ENCODE measurements around the gene PCNA. TPM values are rescaled to one million over a fixed set of nuclear protein-coding genes. Genes with fewer than 3 reads are reported as not detected.

The PCNA gene
- total RNA-seq, 1 experiment from 2014 or later, result 273 TPM

DNA sequence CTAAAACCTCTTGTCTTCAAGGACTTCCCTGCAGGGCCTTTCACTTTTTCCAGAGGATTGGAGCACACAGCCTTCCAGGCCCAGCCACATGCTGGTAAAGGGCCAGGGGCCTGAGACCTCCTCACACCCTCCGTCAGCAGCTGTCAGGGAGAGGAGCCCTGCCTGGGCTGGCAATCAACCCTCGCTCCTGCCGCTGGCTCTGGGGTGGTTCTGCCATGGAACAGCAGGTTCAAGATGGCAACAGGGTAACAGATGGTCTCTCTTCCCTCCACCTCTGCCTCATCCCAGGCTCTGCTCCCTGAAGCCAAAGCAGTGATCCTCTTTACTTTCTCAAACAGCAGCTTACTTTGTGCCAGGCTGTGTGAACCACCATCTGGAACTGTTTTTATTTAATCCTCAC lies 23.8 kb downstream of the PCNA start (continued):
- TF ChIP-seq, protein P1, sequence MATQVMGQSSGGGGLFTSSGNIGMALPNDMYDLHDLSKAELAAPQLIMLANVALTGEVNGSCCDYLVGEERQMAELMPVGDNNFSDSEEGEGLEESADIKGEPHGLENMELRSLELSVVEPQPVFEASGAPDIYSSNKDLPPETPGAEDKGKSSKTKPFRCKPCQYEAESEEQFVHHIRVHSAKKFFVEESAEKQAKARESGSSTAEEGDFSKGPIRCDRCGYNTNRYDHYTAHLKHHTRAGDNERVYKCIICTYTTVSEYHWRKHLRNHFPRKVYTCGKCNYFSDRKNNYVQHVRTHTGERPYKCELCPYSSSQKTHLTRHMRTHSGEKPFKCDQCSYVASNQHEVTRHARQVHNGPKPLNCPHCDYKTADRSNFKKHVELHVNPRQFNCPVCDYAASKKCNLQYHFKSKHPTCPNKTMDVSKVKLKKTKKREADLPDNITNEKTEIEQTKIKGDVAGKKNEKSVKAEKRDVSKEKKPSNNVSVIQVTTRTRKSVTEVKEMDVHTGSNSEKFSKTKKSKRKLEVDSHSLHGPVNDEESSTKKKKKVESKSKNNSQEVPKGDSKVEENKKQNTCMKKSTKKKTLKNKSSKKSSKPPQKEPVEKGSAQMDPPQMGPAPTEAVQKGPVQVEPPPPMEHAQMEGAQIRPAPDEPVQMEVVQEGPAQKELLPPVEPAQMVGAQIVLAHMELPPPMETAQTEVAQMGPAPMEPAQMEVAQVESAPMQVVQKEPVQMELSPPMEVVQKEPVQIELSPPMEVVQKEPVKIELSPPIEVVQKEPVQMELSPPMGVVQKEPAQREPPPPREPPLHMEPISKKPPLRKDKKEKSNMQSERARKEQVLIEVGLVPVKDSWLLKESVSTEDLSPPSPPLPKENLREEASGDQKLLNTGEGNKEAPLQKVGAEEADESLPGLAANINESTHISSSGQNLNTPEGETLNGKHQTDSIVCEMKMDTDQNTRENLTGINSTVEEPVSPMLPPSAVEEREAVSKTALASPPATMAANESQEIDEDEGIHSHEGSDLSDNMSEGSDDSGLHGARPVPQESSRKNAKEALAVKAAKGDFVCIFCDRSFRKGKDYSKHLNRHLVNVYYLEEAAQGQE (IDR thresholded peaks at IDR 0.05; ENCODE audit: low read depth), result no peak
- TF ChIP-seq ZFX (IDR thresholded peaks at IDR 0.05), result no peak

DNA sequence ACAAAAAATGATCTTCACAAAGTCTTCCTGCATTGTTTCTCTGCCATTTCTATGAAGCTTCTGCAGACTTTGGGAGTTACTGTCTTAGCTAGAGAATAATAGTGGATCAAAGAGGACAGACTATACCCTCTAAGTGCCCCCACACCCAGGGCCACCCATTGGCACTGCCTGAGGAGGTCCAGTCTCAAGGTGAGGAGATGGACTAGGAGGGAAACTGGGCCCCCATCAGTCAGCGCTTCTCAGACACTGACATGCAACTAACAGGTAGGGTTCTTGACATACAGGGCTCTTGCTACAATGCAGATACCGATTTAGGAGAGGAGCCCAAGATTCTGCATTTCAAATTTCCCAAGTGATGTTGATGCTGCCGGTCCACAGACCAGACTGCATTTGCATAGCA lies 24.3 kb downstream of the PCNA start:
- no peak for ATAC-seq
- ChIA-PET RAD21 (ENCODE audit: low non-redundant PET in 1 of 2, low total read pairs in 2 of 2, uncharacterized antibody in 2 of 2, unreplicated experiment in 2 of 2) (no interaction called here), POLR2A (no interaction called here), CTCF (no interaction called here)
- H3K9me3 ChIP-seq (ENCODE audit: control insufficient read depth in 1 of 2, insufficient read depth in 1 of 2, low read depth in 1 of 2, low read length in 2 of 2), result no peaks in the 10 kb centered on the region
- no peak overlapping the region for H3K4me2 ChIP-seq (ENCODE audit: low read length)
- no peak for DNase-seq (ENCODE audit: low read depth, low spot score)
- peaks cover 4% of the 10 kb centered on the region; the same call in 1 of the 2 replicates for H3K79me2 ChIP-seq (ENCODE audit: insufficient read depth, low read length)
- H3K9ac ChIP-seq (ENCODE audit: low read length), result no peak overlapping the region
- H4K20me1 ChIP-seq (ENCODE audit: insufficient read depth), result no peaks in the 10 kb centered on the region
- TF ChIP-seq, protein P2, sequence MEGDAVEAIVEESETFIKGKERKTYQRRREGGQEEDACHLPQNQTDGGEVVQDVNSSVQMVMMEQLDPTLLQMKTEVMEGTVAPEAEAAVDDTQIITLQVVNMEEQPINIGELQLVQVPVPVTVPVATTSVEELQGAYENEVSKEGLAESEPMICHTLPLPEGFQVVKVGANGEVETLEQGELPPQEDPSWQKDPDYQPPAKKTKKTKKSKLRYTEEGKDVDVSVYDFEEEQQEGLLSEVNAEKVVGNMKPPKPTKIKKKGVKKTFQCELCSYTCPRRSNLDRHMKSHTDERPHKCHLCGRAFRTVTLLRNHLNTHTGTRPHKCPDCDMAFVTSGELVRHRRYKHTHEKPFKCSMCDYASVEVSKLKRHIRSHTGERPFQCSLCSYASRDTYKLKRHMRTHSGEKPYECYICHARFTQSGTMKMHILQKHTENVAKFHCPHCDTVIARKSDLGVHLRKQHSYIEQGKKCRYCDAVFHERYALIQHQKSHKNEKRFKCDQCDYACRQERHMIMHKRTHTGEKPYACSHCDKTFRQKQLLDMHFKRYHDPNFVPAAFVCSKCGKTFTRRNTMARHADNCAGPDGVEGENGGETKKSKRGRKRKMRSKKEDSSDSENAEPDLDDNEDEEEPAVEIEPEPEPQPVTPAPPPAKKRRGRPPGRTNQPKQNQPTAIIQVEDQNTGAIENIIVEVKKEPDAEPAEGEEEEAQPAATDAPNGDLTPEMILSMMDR (IDR thresholded peaks at IDR 0.05 in 2 of 3, conservative IDR thresholded peaks at IDR 0.05 in 1 of 3; ENCODE audit: borderline replicate concordance in 1 of 3, insufficient read depth in 1 of 3, low read depth in 2 of 3, low read length in 2 of 3), result no peak
- TF ChIP-seq, protein P1 (IDR thresholded peaks at IDR 0.05; ENCODE audit: low read depth), result no peak
- TF ChIP-seq SP1 (IDR thresholded peaks at IDR 0.05; ENCODE audit: low read depth), result no peak
- no peak for TF ChIP-seq EZH2phosphoT487 (IDR thresholded peaks at IDR 0.05; ENCODE audit: borderline replicate concordance)
- no peak for TF ChIP-seq TCF7L2 (IDR thresholded peaks at IDR 0.05; ENCODE audit: borderline replicate concordance, extremely low read depth, insufficient read depth, insufficient read length)
- TF ChIP-seq ZFX (IDR thresholded peaks at IDR 0.05), result no peak
- TF ChIP-seq EZH2 (IDR thresholded peaks at IDR 0.05), result no peak
- no peak for TF ChIP-seq SIN3A (IDR thresholded peaks at IDR 0.05; ENCODE audit: low read depth)
- TF ChIP-seq, protein P3, sequence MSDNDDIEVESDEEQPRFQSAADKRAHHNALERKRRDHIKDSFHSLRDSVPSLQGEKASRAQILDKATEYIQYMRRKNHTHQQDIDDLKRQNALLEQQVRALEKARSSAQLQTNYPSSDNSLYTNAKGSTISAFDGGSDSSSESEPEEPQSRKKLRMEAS (IDR thresholded peaks at IDR 0.05), result no peak
- no peak for TF ChIP-seq JUND (IDR thresholded peaks at IDR 0.05)
- TF ChIP-seq, protein P4, sequence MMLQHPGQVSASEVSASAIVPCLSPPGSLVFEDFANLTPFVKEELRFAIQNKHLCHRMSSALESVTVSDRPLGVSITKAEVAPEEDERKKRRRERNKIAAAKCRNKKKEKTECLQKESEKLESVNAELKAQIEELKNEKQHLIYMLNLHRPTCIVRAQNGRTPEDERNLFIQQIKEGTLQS (IDR thresholded peaks at IDR 0.05), result no peak
- TF ChIP-seq, protein P5, sequence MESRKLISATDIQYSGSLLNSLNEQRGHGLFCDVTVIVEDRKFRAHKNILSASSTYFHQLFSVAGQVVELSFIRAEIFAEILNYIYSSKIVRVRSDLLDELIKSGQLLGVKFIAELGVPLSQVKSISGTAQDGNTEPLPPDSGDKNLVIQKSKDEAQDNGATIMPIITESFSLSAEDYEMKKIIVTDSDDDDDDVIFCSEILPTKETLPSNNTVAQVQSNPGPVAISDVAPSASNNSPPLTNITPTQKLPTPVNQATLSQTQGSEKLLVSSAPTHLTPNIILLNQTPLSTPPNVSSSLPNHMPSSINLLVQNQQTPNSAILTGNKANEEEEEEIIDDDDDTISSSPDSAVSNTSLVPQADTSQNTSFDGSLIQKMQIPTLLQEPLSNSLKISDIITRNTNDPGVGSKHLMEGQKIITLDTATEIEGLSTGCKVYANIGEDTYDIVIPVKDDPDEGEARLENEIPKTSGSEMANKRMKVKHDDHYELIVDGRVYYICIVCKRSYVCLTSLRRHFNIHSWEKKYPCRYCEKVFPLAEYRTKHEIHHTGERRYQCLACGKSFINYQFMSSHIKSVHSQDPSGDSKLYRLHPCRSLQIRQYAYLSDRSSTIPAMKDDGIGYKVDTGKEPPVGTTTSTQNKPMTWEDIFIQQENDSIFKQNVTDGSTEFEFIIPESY (IDR thresholded peaks at IDR 0.05; ENCODE audit: extremely low read depth, insufficient replicate concordance, low read length), result no peak
- no peak for TF ChIP-seq CEBPB (IDR thresholded peaks at IDR 0.05; ENCODE audit: low read depth)
- intact Hi-C loops (cut with micrococcal nuclease), result no loop called here
- no peak overlapping the region for H3K4me3 ChIP-seq (replicated peaks in 1 of 2; ENCODE audit: low read depth in 1 of 2, low read length in 2 of 2)
- H3K27ac ChIP-seq (ENCODE audit: low read depth, low read length), result no peak overlapping the region
- no TSS peak for BruUV-seq (replicated peaks)
- no peaks in the 10 kb centered on the region for H3K4me1 ChIP-seq (ENCODE audit: control insufficient read depth in 1 of 2, insufficient read depth in 2 of 2, low read length in 2 of 2)
- H3K9me2 ChIP-seq (ENCODE audit: insufficient read depth), result no peaks in the 10 kb centered on the region
- H3K27me3 ChIP-seq (ENCODE audit: insufficient read depth, low read length), result no peaks in the 10 kb centered on the region
- peaks cover 15 to 21% of the 10 kb centered on the region in 2 experiments; a peak in 3 of 4 replicates for H3K36me3 ChIP-seq (ENCODE audit: control insufficient read depth in 1 of 2, insufficient read depth in 2 of 2, low read length in 2 of 2)
- no peak overlapping the region for H2AFZ ChIP-seq (ENCODE audit: low read depth, low read length, poor library complexity, severe bottlenecking)
